Measurements from ENCODE around the gene TLCD2. TPM values are rescaled to one million over a fixed set of nuclear protein-coding genes. Genes with fewer than 3 reads are reported as not detected.
"Not testable (repeated sequence)": the region's sequence is repeated elsewhere in the genome, so short reads cannot be mapped to it uniquely, and the experiment has no call there.

TLCD2 gene
- polyA plus RNA-seq, 1 experiment = 2.5 TPM

GRCh38 chr17:1686086-1686485 lies 24.1 kb downstream of the TLCD2 start:
- no peak overlapping the region for H3K4me3 ChIP-seq (ENCODE audit: low read depth, low read length)
- CTCF ChIA-PET = interaction anchor here (1.2 kb wide), 1 partner anchor 11 kb away, joined by 3 read pairs; no protein-coding TSS in a partner anchor
- H3K27me3 ChIP-seq (ENCODE audit: control insufficient read depth, insufficient read depth, low read length) = no peaks in the 10 kb centered on the region
- DNase-seq (ENCODE audit: low read depth) = no peak
- peaks cover 12% of the 10 kb centered on the region for H3K36me3 ChIP-seq (ENCODE audit: control insufficient read depth, insufficient read depth, low read length)
- POLR2A ChIA-PET = no interaction called here
- no peak for TF ChIP-seq CTCF (IDR thresholded peaks at IDR 0.05; ENCODE audit: insufficient read depth, low read depth, low read length)

- H3K4me3 ChIP-seq (ENCODE audit: low read depth, low read length) = peak within 1 kb of the TSS; percentile 97
- POLR2A ChIA-PET = interaction anchor here (0.7 to 1.0 kb wide), 2 partner anchors 35 to 118 kb away, joined by 3 to 14 read pairs; partner anchors contain the start of gene RILP
- peak; percentile 87 for DNase-seq (ENCODE audit: low read depth)
- peaks cover 21% of the 10 kb centered on the region for H3K36me3 ChIP-seq (ENCODE audit: control insufficient read depth, insufficient read depth, low read length)
- CTCF ChIA-PET = interaction anchor here (0.8 to 3.1 kb wide), 4 partner anchors 10 to 37 kb away, joined by 3 to 13 read pairs (median 4); partner anchors contain the start of gene RILP
- no peak for TF ChIP-seq CTCF (IDR thresholded peaks at IDR 0.05; ENCODE audit: insufficient read depth, low read depth, low read length)
- H3K27me3 ChIP-seq (ENCODE audit: control insufficient read depth, insufficient read depth, low read length) = no peaks in the 10 kb centered on the region
Observed at GRCh38 chr17:1684378-1685189, 25.6 kb downstream of the TLCD2 start, which contains the start of gene PRPF8. TSS of gene PRPF8 (minus strand) at chr17:1684867. CDS start at chr17:1684571, 296 bp downstream.

GRCh38 chr17:1683459-1683858 lies 26.7 kb downstream of the TLCD2 start:
- TF ChIP-seq CTCF (IDR thresholded peaks at IDR 0.05; ENCODE audit: insufficient read depth, low read depth, low read length) = no peak
- DNase-seq (ENCODE audit: low read depth) = no peak
- Histone ChIP-seq H3K4me3 (ENCODE audit: low read depth, low read length) (peak overlapping the region; percentile 97), H3K27me3 (ENCODE audit: control insufficient read depth, insufficient read depth, low read length) (no peaks in the 10 kb centered on the region), H3K36me3 (ENCODE audit: control insufficient read depth, insufficient read depth, low read length) (peaks cover 30% of the 10 kb centered on the region)
- ChIA-PET CTCF (interaction anchor here (0.6 to 3.1 kb wide), 3 partner anchors 15 to 126 kb away, joined by 3 to 13 read pairs (median 6); partner anchors contain the start of gene RILP), POLR2A (interaction anchor here (0.5 to 1.0 kb wide), 2 partner anchors 21 to 34 kb away, joined by 4 to 14 read pairs; partner anchors contain the start of gene RILP)

GRCh38 chr17:1676401-1676800 lies 33.8 kb downstream of the TLCD2 start:
- Histone ChIP-seq H3K36me3 (ENCODE audit: control insufficient read depth, insufficient read depth, low read length) (peaks cover 61% of the 10 kb centered on the region), H3K27me3 (ENCODE audit: control insufficient read depth, insufficient read depth, low read length) (no peaks in the 10 kb centered on the region), H3K4me3 (ENCODE audit: low read depth, low read length) (no peak overlapping the region)
- DNase-seq (ENCODE audit: low read depth) = no peak
- TF ChIP-seq CTCF (IDR thresholded peaks at IDR 0.05; ENCODE audit: insufficient read depth, low read depth, low read length) = no peak
- POLR2A ChIA-PET = no interaction called here
- CTCF ChIA-PET = no interaction called here

- no peak for TF ChIP-seq CTCF (IDR thresholded peaks at IDR 0.05; ENCODE audit: insufficient read depth, low read depth, low read length)
- ChIA-PET POLR2A (interaction anchor here (0.6 kb wide), 1 partner anchor 10 kb away, joined by 3 read pairs; no protein-coding TSS in a partner anchor), CTCF (interaction anchor here (1.4 to 1.6 kb wide), 2 partner anchors 11 to 48 kb away, joined by 3 read pairs; no protein-coding TSS in a partner anchor)
- Histone ChIP-seq H3K36me3 (ENCODE audit: control insufficient read depth, insufficient read depth, low read length) (peaks cover 41% of the 10 kb centered on the region), H3K27me3 (ENCODE audit: control insufficient read depth, insufficient read depth, low read length) (no peaks in the 10 kb centered on the region), H3K4me3 (ENCODE audit: low read depth, low read length) (no peak overlapping the region)
- DNase-seq (ENCODE audit: low read depth) = no peak
Observed at GRCh38 chr17:1673041-1673785, 37.0 kb downstream of the TLCD2 start.

GRCh38 chr17:1663934-1664333 lies 46.2 kb downstream of the TLCD2 start:
- peaks cover 33% of the 10 kb centered on the region for H3K36me3 ChIP-seq (ENCODE audit: control insufficient read depth, insufficient read depth, low read length)
- CTCF ChIA-PET = interaction anchor here (0.7 to 2.1 kb wide), 3 partner anchors 15 to 51 kb away, joined by 3 to 6 read pairs (median 3); no protein-coding TSS in a partner anchor
- DNase-seq (ENCODE audit: low read depth); H3K4me3 ChIP-seq (ENCODE audit: low read depth, low read length); POLR2A ChIA-PET; H3K27me3 ChIP-seq (ENCODE audit: control insufficient read depth, insufficient read depth, low read length): not testable (repeated sequence)

Measured in BJ (cell line).